ENCODE results near the gene TRH. TPM values are rescaled to one million over a fixed set of nuclear protein-coding genes. Genes with fewer than 3 reads are reported as not detected.

Gene TRH
- total RNA-seq, 2 experiments from 2014 or later, result not detected

Other genes with a start within 250 kb of the TRH start
- gene TMCC1, start 81.0 kb upstream of the TRH start, total RNA-seq, result 10 to 100 TPM; 17.6 to 17.8 TPM
- 1 to 10 TPM in 1 of 2 experiments, under 1 TPM in 1; 0.66 to 1.4 TPM for gene ALG1L2, start 107.1 kb downstream of the TRH start, total RNA-seq

Data from activated CD8-positive, alpha-beta memory T cell treated with anti-CD3 and anti-CD28 coated beads, Interleukin-2, amount 10 ng/mL, durations not matched to agents 7 days and 5 days (primary cell).